Spinal cord (tissue), 10 donors: ENCODE data around the gene SHC2. TPM values are rescaled to one million over a fixed set of nuclear protein-coding genes. Genes with fewer than 3 reads are reported as not detected.
A peak's percentile ranks its signal among the peaks of the same experiment; 100 is the strongest.

Source experiments
- DNase-seq, 6 donors: peaks; one replicate each; pipeline versions ENCODE4 v3.0.0 to v3.0.0-alpha.2; 2013 to 2015; ENCODE audit warnings: low spot score in 6 of 6, low read depth in 4 of 6
- H3K27ac ChIP-seq: one replicate; pipeline ENCODE4 v1.5.1; 2013; ENCODE audit warnings: low read depth, low read length, control low read depth
- H3K27me3 ChIP-seq: one replicate; pipeline ENCODE4 v1.6.1; 2013; ENCODE audit warnings: low read length; ENCODE audit not compliant: control insufficient read depth, insufficient read depth
- H3K36me3 ChIP-seq: one replicate; pipeline ENCODE4 v1.6.1; 2013; ENCODE audit warnings: low read length; ENCODE audit not compliant: control insufficient read depth, insufficient read depth
- H3K4me1 ChIP-seq: one replicate; pipeline ENCODE4 v1.6.1; 2013; ENCODE audit warnings: low read length; ENCODE audit not compliant: control insufficient read depth, insufficient read depth
- H3K4me3 ChIP-seq: one replicate; pipeline ENCODE4 v1.5.1; 2013; ENCODE audit warnings: low read depth, low read length, control low read depth
- H3K9me3 ChIP-seq: one replicate; pipeline ENCODE4 v1.6.1; 2013; ENCODE audit warnings: low read length; ENCODE audit not compliant: control insufficient read depth, insufficient read depth
- WGBS: methylation state at CpG from one replicate; pipeline ENCODE4 v1.1.5; 2013; ENCODE audit warnings: missing lambda C conversion rate; ENCODE audit not compliant: insufficient coverage; 5-methylcytosine and 5-hydroxymethylcytosine counted together
- polyA plus RNA-seq, 2 donors: library from polyadenylated mRNA; unstranded; fragments of 120-200 nt; gene quantifications; one replicate each; pipeline ENCODE4 v1.2.1, GENCODE V29; 2013; ENCODE audit not compliant: insufficient read length in 2 of 2
- total RNA-seq, 2 donors: library from RNA; depleted of rRNA in 1 of 2; stranded (reverse); fragments of 120-200 nt in 1 of 2; fragments of >200 nt in 1 of 2; gene quantifications; one replicate each; pipeline versions ENCODE4 v1.2.3 to v1.2.4, GENCODE V29; 2013 to 2014
- donor health status: healthy.

Gene SHC2
- total and polyA plus RNA-seq, 4 donors: 15.5 to 111 (median 58.4) TPM

DNA sequence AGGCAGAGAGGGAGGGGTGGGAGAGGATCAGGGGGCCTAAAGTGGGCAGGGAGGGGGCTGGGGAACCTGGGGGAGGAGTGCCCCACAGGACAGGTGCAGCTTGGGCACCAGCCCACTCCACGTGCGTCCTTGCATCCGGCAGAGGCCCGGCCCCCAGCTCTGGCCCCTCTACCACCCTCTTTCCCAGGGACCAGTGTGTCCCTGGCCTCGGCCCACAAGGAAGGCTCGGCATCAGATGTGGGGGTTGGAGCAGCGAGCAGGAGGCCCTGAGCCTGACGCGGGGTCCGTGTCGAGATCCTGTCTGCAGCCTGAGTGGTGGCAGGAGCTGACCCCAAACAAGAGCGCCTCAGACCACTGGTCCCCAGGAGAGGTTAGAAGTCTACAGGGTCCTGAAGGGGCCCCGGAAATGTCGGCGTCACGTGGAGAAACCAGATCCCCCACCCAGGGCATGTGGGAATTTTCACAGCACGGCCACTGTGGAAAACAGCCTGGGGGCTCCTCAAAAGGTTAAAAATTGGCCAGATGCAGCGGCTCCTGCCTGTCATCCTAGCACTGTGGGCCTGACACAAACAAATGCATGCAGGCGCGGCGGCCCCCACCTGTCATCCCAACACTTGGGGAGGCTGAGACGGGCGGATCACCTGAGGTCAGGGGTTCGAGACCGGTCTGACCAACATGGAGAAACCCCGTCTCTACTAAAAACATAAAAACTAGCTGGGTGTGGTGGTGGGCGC, 21.5 kb downstream of the SHC2 start:
- Histone ChIP-seq H3K4me3 (no peak overlapping the region), H3K9me3 (no peaks in the 10 kb centered on the region)
- 65% methylated on average over 19 of the region's 27 CpGs for WGBS

DNA sequence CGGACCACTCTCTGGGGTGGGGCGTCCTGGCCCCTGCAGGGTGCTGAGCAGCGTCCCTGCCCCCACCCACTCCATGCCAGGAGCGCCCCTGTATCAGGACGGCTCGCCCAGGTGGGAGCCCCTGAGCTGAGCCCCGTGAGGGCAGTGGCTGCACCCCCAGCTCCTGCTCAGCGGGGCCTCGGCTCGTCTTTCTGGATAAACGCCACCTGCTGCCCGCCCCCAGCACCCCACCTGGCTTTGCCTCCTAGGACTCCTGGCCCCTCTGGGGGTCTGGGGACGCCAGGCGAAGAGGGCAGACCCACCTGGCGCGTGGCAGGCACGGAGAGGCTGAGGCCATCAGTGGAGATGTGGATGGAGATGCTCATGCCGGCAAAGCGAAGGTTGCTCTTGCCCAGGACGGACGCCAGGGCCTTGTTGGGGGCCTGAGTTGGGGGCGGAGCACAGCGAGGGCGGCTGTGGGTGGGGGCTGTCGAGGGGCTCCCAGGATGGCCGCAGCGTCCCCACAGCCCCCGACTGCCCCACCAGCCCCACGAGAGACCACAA, 22.3 kb downstream of the SHC2 start:
- no peak overlapping the region for H3K27ac ChIP-seq
- no peak overlapping the region for H3K4me3 ChIP-seq
- 64% methylated on average over 17 of the region's 29 CpGs for WGBS
- H3K36me3 ChIP-seq: peaks cover 84% of the 10 kb centered on the region
- H3K4me1 ChIP-seq: peaks cover 40% of the 10 kb centered on the region
- DNase-seq: no peak
- no peaks in the 10 kb centered on the region for H3K27me3 ChIP-seq
- no peaks in the 10 kb centered on the region for H3K9me3 ChIP-seq

More for the DNA sequence above, 21.5 kb downstream of the SHC2 start:
- H3K36me3 ChIP-seq: peaks cover 88% of the 10 kb centered on the region
- H3K27ac ChIP-seq: no peak overlapping the region
- no peak for DNase-seq
- peaks cover 40% of the 10 kb centered on the region for H3K4me1 ChIP-seq
- no peaks in the 10 kb centered on the region for H3K27me3 ChIP-seq

DNA sequence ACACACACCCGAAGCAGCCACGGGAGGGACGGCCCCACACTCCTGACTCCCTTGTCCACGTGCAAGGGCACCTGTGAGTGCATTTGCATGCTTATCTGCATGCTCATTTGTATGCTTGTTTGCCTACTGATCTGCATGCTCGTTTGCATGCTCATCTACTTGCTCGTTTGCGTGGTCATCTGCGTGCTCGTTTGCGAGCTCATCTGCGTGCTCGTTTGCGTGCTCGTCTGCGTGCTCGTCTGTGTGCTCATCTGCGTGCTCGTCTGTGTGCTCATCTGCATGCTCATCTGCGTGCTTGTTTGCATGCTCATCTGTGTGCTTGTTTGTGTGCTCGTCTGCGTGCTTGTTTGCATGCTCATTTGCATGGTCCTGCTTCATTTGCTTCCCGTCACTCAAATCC, 23.8 kb downstream of the SHC2 start:
- no peaks in the 10 kb centered on the region for H3K9me3 ChIP-seq
- H3K27ac ChIP-seq: no peak overlapping the region
- peaks cover 40% of the 10 kb centered on the region for H3K4me1 ChIP-seq
- peak in 2 of 6 donors; percentile 65 to 82 for DNase-seq
- WGBS: 59% methylated on average over 22 of the region's 22 CpGs
- peaks cover 78% of the 10 kb centered on the region for H3K36me3 ChIP-seq
- no peak overlapping the region for H3K4me3 ChIP-seq
- H3K27me3 ChIP-seq: no peaks in the 10 kb centered on the region

DNA sequence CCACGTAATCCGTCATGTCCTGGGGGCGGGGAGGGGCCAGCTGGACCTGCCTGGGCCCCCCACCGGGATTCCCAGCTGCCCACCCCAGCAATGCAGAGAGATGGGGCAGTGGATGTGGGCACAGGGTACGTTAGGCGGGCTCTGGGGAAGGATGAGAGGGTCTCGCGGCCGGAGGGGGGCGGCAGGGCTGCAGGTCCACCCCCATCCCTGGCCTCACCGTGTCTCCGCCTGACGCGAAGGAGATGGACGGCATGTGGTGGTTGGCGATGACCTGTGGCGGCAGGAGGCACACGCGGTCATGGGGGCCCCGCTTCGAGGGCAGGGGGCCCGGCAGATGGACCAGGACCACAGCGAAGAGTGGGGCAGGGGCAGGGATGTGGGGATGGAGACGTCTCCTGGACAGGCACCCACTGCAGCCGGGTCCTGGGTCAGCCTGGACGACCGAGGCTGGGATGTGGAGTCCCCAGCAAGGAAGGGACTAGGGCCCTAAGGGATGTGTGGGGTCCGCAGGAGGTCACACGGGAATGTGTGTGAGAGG, 24.4 kb downstream of the SHC2 start:
- no peak for DNase-seq
- no peaks in the 10 kb centered on the region for H3K9me3 ChIP-seq

DNA sequence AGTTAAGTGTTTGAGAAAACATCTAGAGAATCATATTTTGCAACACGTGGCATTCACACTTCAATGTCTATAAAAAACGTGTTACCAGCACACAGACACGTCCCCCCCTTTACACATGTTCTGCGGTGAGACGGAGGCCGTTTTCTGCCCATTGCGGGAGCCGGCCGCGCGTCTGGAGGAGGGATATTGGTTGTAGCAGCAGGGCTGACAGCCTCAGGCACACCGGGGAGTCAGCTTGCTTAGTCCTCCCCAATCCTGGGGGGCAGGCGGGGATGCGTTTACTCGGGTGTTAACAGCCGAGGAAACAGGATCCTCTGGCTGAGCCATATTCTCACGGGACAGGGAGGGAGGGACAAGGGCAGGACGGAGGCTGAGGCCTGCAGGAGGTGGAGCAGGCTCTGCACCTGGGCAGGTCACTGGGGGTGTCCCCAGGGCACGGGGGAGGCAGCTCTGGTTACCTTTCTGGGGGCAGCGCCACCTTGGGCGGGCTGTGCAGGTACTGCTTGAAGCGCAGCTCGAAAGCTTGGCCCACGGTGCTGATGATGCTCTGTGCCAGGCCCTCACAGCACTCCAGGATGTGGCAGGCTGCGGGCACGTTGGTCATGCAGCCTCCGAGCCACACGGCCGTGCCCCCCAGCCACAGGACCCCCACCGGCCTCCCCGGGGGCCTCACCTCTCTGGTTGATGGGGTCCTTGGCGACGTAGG, 25.0 kb downstream of the SHC2 start:
- no peak for DNase-seq
- Histone ChIP-seq H3K4me1 (peaks cover 29% of the 10 kb centered on the region), H3K4me3 (no peak overlapping the region), H3K36me3 (peaks cover 69% of the 10 kb centered on the region), H3K27me3 (no peaks in the 10 kb centered on the region), H3K27ac (no peak overlapping the region), H3K9me3 (no peaks in the 10 kb centered on the region)
- 58% methylated on average over 28 of the region's 33 CpGs for WGBS

More for the DNA sequence above, 24.4 kb downstream of the SHC2 start:
- Histone ChIP-seq H3K4me1 (peaks cover 35% of the 10 kb centered on the region), H3K4me3 (no peak overlapping the region), H3K27ac (no peak overlapping the region), H3K27me3 (no peaks in the 10 kb centered on the region), H3K36me3 (peaks cover 74% of the 10 kb centered on the region)
- WGBS: 76% methylated on average over 24 of the region's 29 CpGs

DNA sequence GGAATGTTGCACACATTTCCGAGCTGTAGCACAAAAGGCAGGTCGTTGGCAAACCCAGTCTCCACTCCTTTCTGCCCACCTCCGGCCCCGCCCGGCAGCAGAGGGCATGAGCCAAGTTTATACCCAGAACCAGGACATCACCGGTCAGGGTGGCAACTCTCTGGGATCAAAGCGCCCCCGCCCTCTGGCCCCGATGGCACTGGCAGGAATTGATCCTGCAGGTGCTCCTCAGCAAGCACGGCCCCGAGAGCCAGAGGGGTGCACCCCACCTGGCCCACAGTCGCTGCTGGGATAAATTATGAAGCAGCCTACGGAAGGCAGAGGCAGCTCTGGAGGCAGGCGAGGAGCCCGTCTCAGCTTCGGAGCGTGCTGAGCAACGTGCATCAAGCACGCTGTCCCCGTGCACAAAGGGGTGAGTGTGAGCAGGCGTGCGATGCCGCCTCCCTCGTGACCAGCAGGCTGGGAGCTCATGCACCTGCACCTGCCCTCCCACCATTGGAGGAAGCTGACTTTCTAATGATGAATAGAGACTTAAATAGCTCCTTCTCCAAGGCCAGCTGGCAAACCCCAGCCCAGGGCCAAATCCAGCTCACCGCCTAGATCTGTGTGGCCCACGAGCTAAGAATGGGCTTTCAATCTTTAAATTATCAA, 25.7 kb downstream of the SHC2 start:
- Histone ChIP-seq H3K36me3 (peaks cover 69% of the 10 kb centered on the region), H3K4me1 (peaks cover 28% of the 10 kb centered on the region), H3K27ac (no peak overlapping the region), H3K9me3 (no peaks in the 10 kb centered on the region), H3K4me3 (no peak overlapping the region), H3K27me3 (no peaks in the 10 kb centered on the region)
- WGBS: 81% methylated on average over 24 of the region's 26 CpGs
- DNase-seq: peak in 3 of 6 donors; percentile 11 to 48 (median 35)

DNA sequence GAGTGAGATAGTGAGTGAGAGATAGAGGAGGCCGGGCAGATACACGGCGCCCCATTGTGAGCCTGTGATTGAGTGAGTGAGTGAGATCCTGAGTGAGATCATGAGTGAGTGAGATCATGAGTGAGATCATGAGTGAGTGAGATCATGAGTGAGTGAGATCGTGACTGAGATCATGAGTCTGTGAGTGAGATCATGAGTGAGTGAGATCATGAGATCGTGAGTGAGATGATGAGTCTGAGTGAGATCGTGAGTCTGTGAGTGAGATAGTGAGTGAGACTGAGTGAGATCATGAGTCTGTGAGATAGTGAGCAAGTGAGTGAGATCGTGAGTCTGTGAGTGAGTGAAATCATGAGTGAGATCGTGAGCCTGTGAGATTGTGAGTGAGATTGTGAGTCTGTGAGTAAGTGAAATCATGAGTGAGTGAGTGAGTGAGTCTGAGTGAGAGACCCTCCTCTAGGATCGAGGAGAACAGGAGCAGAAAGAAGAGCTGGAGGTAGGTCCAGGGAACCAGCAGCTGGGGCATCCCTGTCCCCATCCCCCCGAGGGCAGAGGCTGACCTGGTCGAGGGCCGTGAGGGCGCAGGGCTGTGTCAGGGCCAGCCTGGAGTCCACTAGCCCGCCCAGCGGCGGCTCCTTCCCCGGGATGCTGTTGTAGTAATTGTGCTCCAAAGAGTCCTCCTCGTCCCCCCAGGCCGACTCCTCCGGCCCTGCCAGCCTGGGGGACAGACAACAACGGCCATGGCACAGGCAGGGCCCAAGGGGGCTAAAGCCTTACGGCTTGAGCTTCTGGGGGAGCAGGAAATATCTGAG, 26.5 kb downstream of the SHC2 start:
- Histone ChIP-seq H3K4me3 (no peak overlapping the region), H3K27ac (no peak overlapping the region), H3K27me3 (no peaks in the 10 kb centered on the region), H3K36me3 (peaks cover 61% of the 10 kb centered on the region), H3K9me3 (no peaks in the 10 kb centered on the region), H3K4me1 (peaks cover 28% of the 10 kb centered on the region)
- 93% methylated on average over 22 of the region's 22 CpGs for WGBS
- DNase-seq: no peak

DNA sequence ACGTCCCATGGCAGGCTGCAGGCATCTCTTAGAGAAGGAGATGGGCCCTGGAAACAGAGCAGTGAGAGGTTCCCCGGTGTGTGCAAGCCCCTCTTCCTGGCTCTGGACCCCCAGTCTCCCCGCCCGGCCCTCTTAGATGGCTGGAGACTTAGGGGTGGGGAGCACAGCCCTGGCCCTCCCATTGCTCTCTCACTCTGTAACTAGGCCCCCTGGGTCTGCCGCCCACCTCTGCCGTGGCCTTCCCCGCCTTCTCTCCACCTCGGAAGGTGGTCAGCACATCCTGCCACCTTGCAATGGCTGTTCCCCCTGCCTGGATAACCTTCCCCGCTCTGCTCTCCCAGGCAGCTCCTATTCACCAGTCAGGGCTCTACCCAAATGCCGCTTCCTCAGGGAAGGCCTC, 30.1 kb downstream of the SHC2 start:
- 87% methylated on average over 9 of the region's 10 CpGs for WGBS
- no peak overlapping the region for H3K4me3 ChIP-seq

DNA sequence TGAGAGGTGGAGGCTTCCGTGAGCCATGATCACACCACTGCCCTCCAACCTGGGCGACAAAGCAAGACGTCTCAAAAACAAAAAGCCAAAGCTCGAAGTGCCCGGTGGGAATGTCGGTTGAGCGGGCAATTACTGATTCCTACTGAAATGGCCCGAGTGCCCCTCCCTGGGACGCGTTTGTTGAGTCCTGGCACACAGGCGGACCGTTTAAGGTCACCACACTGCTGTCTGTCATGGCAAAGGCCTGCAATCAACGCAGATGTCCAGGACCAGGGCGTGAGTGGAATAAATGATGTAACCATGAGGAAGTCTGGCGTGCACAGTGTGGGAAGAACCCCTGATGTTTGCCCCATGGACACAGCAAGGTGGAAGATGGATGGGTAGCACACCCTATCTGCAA, 32.7 kb downstream of the SHC2 start:
- Histone ChIP-seq H3K36me3 (peaks cover 50% of the 10 kb centered on the region), H3K4me1 (peaks cover 10% of the 10 kb centered on the region), H3K9me3 (no peaks in the 10 kb centered on the region), H3K4me3 (no peak overlapping the region), H3K27ac (no peak overlapping the region), H3K27me3 (no peaks in the 10 kb centered on the region)
- no peak for DNase-seq
- WGBS: 82% methylated on average over 14 of the region's 15 CpGs

More for the DNA sequence above, 30.1 kb downstream of the SHC2 start:
- H3K4me1 ChIP-seq: peaks cover 19% of the 10 kb centered on the region
- no peak for DNase-seq
- H3K27me3 ChIP-seq: no peaks in the 10 kb centered on the region
- peaks cover 46% of the 10 kb centered on the region for H3K36me3 ChIP-seq
- no peak overlapping the region for H3K27ac ChIP-seq
- H3K9me3 ChIP-seq: no peaks in the 10 kb centered on the region
